Liver (tissue), 9 donors: ENCODE results near the gene CERKL. TPM values are rescaled to one million over a fixed set of nuclear protein-coding genes. Genes with fewer than 3 reads are reported as not detected.

ENCODE experiments used
- DNase-seq: peaks from one replicate; pipeline ENCODE4 v3.0.0-alpha.2; 2017; ENCODE audit warnings: low spot score
- H3K27ac ChIP-seq, 2 donors: one replicate each; pipeline ENCODE4 v1.7.0; 2013; ENCODE audit warnings: inconsistent platforms in 2 of 2, low read length in 2 of 2, control low read depth in 1 of 2, low read depth in 1 of 2, mild to moderate bottlenecking in 1 of 2
- H3K27me3 ChIP-seq, 4 donors: one replicate each; pipeline versions ENCODE4 v1.6.1 to v1.7.0; 2013; ENCODE audit warnings: low read length in 3 of 4, inconsistent platforms in 1 of 4, mild to moderate bottlenecking in 1 of 4, moderate library complexity in 1 of 4; ENCODE audit not compliant: control insufficient read depth in 4 of 4, insufficient read depth in 4 of 4
- H3K36me3 ChIP-seq, 4 donors: one replicate each; pipeline versions ENCODE4 v1.6.1 to v1.7.0; 2013; ENCODE audit warnings: low read length in 3 of 4, mild to moderate bottlenecking in 3 of 4, low read depth in 1 of 4, moderate library complexity in 1 of 4; ENCODE audit not compliant: control insufficient read depth in 4 of 4, insufficient read depth in 3 of 4
- H3K4me1 ChIP-seq, 4 donors: one replicate each; pipeline versions ENCODE4 v1.6.1 to v1.7.0; 2013; ENCODE audit warnings: low read length in 3 of 4, mild to moderate bottlenecking in 3 of 4, moderate library complexity in 1 of 4; ENCODE audit not compliant: control insufficient read depth in 4 of 4, insufficient read depth in 4 of 4
- H3K4me3 ChIP-seq, 3 donors: one replicate each; pipeline versions ENCODE4 v1.6.1 to v1.7.0; 2013; ENCODE audit warnings: low read length in 3 of 3, control low read depth in 1 of 3, low read depth in 1 of 3, mild to moderate bottlenecking in 1 of 3
- H3K9ac ChIP-seq, 2 donors: one replicate each; pipeline ENCODE4 v1.7.0; 2013; ENCODE audit warnings: low read length in 2 of 2, mild to moderate bottlenecking in 2 of 2, moderate library complexity in 2 of 2, control low read depth in 1 of 2, low read depth in 1 of 2
- H3K9me3 ChIP-seq, 4 donors: one replicate each; pipeline versions ENCODE4 v1.6.1 to v1.7.0; 2013; ENCODE audit warnings: low read length in 3 of 4; ENCODE audit not compliant: control insufficient read depth in 4 of 4
- FOXA1 ChIP-seq: IDR thresholded peaks from 2 replicates; pipeline ENCODE4 v1.6.1; 2016; ENCODE audit warnings: antibody characterized with exemption
- FOXA2 ChIP-seq: IDR thresholded peaks from 2 replicates; pipeline ENCODE4 v1.6.1; 2016; ENCODE audit warnings: antibody characterized with exemption
- GABPA ChIP-seq, 2 donors: IDR thresholded peaks in 1 of 2; conservative IDR thresholded peaks in 1 of 2; 2 replicates each; pipeline ENCODE4 v1.6.1; 2016; ENCODE audit warnings: antibody characterized with exemption in 2 of 2, mild to moderate bottlenecking in 1 of 2, moderate library complexity in 1 of 2
- HNF4A ChIP-seq, 2 donors: conservative IDR thresholded peaks; 2 replicates each; pipeline ENCODE4 v1.6.1; 2016; ENCODE audit warnings: antibody characterized with exemption in 2 of 2, mild to moderate bottlenecking in 2 of 2
- HNF4G ChIP-seq: IDR thresholded peaks from 2 replicates; pipeline ENCODE4 v1.6.1; 2016; ENCODE audit warnings: antibody characterized with exemption
- NR2F2 ChIP-seq: IDR thresholded peaks from 2 replicates; pipeline ENCODE4 v1.6.1; 2016; ENCODE audit warnings: antibody characterized with exemption
- RAD21 ChIP-seq, 2 donors: IDR thresholded peaks; 2 replicates each; pipeline ENCODE4 v1.6.1; 2016; ENCODE audit warnings: antibody characterized with exemption in 2 of 2, mild to moderate bottlenecking in 2 of 2
- REST ChIP-seq: IDR thresholded peaks from 2 replicates; pipeline ENCODE4 v1.6.1; 2016; ENCODE audit warnings: antibody characterized with exemption, mild to moderate bottlenecking
- RXRA ChIP-seq, 2 donors: IDR thresholded peaks; 2 replicates each; pipeline ENCODE4 v1.6.1; 2017 to 2018; ENCODE audit warnings: antibody characterized with exemption in 2 of 2, mild to moderate bottlenecking in 1 of 2
- SP1 ChIP-seq: IDR thresholded peaks from 2 replicates; pipeline ENCODE4 v1.6.1; 2018; ENCODE audit warnings: antibody characterized with exemption, mild to moderate bottlenecking
- TAF1 ChIP-seq: conservative IDR thresholded peaks from 2 replicates; pipeline ENCODE4 v1.6.1; 2016; ENCODE audit warnings: antibody characterized with exemption, mild to moderate bottlenecking
- YY1 ChIP-seq: IDR thresholded peaks from 2 replicates; pipeline ENCODE4 v1.6.1; 2016; ENCODE audit warnings: antibody characterized with exemption, mild to moderate bottlenecking
- WGBS: extraction: QIAGEN DNeasy Blood & Tissue Kit; methylation state at CpG from one replicate; pipeline ENCODE4 v1.1.7; 2013; 5-methylcytosine and 5-hydroxymethylcytosine counted together
- polyA plus RNA-seq, 2 donors: library from polyadenylated mRNA; stranded (reverse) in 1 of 2; unstranded in 1 of 2; fragments of 200-250 nt in 1 of 2; fragments of >200 nt in 1 of 2; fragmentation: Nextera tagmentation in 1 of 2; extraction: Ambion mirVana in 1 of 2; gene quantifications; one replicate each; pipeline versions ENCODE4 v1.2.1 to v1.2.3, GENCODE V29; 2013 to 2015
- total RNA-seq, 2 donors: library from RNA; depleted of rRNA; stranded (reverse); fragments of >200 nt; gene quantifications; one replicate each; pipeline ENCODE4 v1.2.3, GENCODE V29; 2014
- TF ChIP-seq, protein P1 (sequence below): IDR thresholded peaks from 2 replicates; pipeline ENCODE4 v1.6.1; 2016; ENCODE audit warnings: antibody characterized with exemption
- TF ChIP-seq, protein P2 (sequence below): IDR thresholded peaks from 2 replicates; pipeline ENCODE4 v1.6.1; 2016; ENCODE audit warnings: antibody characterized with exemption
- donor health status: healthy.
- donor health status: healthy.
- donor health status: healthy.
- donor health status: healthy.
- donor health status: healthy.

CERKL gene
- total and polyA plus RNA-seq, 4 donors: 0.50 to 0.79 TPM; not detected in 2

GRCh38 chr2:181552808-181553207, 104.1 kb downstream of the CERKL start:
- no peaks in the 10 kb centered on the region for H3K27me3 ChIP-seq
- H3K4me3 ChIP-seq: no peak overlapping the region
- no peaks in the 10 kb centered on the region for H3K36me3 ChIP-seq
- TF ChIP-seq, protein P1, sequence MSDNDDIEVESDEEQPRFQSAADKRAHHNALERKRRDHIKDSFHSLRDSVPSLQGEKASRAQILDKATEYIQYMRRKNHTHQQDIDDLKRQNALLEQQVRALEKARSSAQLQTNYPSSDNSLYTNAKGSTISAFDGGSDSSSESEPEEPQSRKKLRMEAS: no peak
- TF ChIP-seq FOXA1 (no peak), TAF1 (no peak), HNF4G (no peak), GABPA (IDR thresholded peaks at IDR 0.05 in 1 of 2, conservative IDR thresholded peaks at IDR 0.05 in 1 of 2) (no peak), RXRA (IDR thresholded peaks at IDR 0.05) (no peak), RAD21 (IDR thresholded peaks at IDR 0.05) (no peak), REST (no peak), HNF4A (conservative IDR thresholded peaks at IDR 0.05) (no peak)
- TF ChIP-seq, protein P2, sequence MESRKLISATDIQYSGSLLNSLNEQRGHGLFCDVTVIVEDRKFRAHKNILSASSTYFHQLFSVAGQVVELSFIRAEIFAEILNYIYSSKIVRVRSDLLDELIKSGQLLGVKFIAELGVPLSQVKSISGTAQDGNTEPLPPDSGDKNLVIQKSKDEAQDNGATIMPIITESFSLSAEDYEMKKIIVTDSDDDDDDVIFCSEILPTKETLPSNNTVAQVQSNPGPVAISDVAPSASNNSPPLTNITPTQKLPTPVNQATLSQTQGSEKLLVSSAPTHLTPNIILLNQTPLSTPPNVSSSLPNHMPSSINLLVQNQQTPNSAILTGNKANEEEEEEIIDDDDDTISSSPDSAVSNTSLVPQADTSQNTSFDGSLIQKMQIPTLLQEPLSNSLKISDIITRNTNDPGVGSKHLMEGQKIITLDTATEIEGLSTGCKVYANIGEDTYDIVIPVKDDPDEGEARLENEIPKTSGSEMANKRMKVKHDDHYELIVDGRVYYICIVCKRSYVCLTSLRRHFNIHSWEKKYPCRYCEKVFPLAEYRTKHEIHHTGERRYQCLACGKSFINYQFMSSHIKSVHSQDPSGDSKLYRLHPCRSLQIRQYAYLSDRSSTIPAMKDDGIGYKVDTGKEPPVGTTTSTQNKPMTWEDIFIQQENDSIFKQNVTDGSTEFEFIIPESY: no peak
- no peaks in the 10 kb centered on the region for H3K4me1 ChIP-seq
- no peak overlapping the region for H3K9ac ChIP-seq
- no peaks in the 10 kb centered on the region for H3K9me3 ChIP-seq
- H3K27ac ChIP-seq: no peak overlapping the region
- WGBS: 53% methylated on average over 1 of the region's 1 CpG
- DNase-seq: no peak

- Histone ChIP-seq H3K27ac (no peak overlapping the region), H3K4me1 (no peaks in the 10 kb centered on the region)
Observed at GRCh38 chr2:181546086-181546485, 110.8 kb downstream of the CERKL start.

More at GRCh38 chr2:181546086-181546485, 110.8 kb downstream of the CERKL start:
- H3K27me3 ChIP-seq: peaks cover 0 to 2% (median 0%) of the 10 kb centered on the region in 4 donors
- no peaks in the 10 kb centered on the region for H3K36me3 ChIP-seq
- 66% methylated on average over 3 of the region's 3 CpGs for WGBS
- TF ChIP-seq FOXA2 (no peak), NR2F2 (no peak), HNF4G (no peak), RXRA (IDR thresholded peaks at IDR 0.05) (no peak), GABPA (IDR thresholded peaks at IDR 0.05 in 1 of 2, conservative IDR thresholded peaks at IDR 0.05 in 1 of 2) (no peak), SP1 (no peak), FOXA1 (no peak), REST (no peak), YY1 (no peak)
- TF ChIP-seq, protein P1: no peak
- DNase-seq: no peak
- H3K9me3 ChIP-seq: no peaks in the 10 kb centered on the region
- H3K9ac ChIP-seq: no peak overlapping the region
- no peak overlapping the region for H3K4me3 ChIP-seq
